ENCODE results near the gene CYBA.

CYBA gene

GRCh38 chr16:88652762-88653063 lies 1.9 kb upstream of the CYBA start:
- H3K14ac ChIP-seq (ENCODE audit: low read length): no peak overlapping the region
- peaks cover 11% of the 10 kb centered on the region for H3K79me2 ChIP-seq (ENCODE audit: control insufficient read depth, insufficient read depth, low read length, poor library complexity)
- H3K9ac ChIP-seq (ENCODE audit: low read length): no peak overlapping the region
- H3K9me3 ChIP-seq (ENCODE audit: insufficient read depth, low read depth, low read length): peaks cover 5% of the 10 kb centered on the region
- H3K27me3 ChIP-seq (ENCODE audit: insufficient read depth, low read length): no peaks in the 10 kb centered on the region
- no peak overlapping the region for H3K4me3 ChIP-seq (ENCODE audit: low read depth, low read length)
- no peak overlapping the region for H4K91ac ChIP-seq (ENCODE audit: low read depth, low read length)
- no peak overlapping the region for H3K27ac ChIP-seq (ENCODE audit: low read depth, low read length)
- H3K79me1 ChIP-seq (ENCODE audit: low read length): peaks cover 10% of the 10 kb centered on the region
- H3K4me1 ChIP-seq (ENCODE audit: control insufficient read depth in 1 of 2, insufficient read depth in 2 of 2, low read length in 2 of 2): peaks cover 15 to 16% of the 10 kb centered on the region in 2 experiments
- H2BK5ac ChIP-seq (ENCODE audit: low read depth, low read length, poor library complexity): no peak overlapping the region
- no peak for DNase-seq
- H3K4ac ChIP-seq (ENCODE audit: low read depth, low read length): no peak overlapping the region
- H2AK5ac ChIP-seq (ENCODE audit: low read length): no peak overlapping the region
- no peak overlapping the region for H2BK12ac ChIP-seq (ENCODE audit: low read length)
- no peak overlapping the region for H2AFZ ChIP-seq (ENCODE audit: insufficient read depth, low read length, poor library complexity)
- no peak overlapping the region for H4K12ac ChIP-seq (ENCODE audit: low read depth, low read length)
- no CpG with 5 or more reads among the region's 8 CpGs for WGBS (ENCODE audit: extremely low coverage, insufficient coverage, insufficient read length)
- H3K4me2 ChIP-seq (ENCODE audit: low read length): no peak overlapping the region
- no peak overlapping the region for H3K23ac ChIP-seq (ENCODE audit: low read length)
- no peak overlapping the region for H4K8ac ChIP-seq (ENCODE audit: low read depth, low read length)
- H3K18ac ChIP-seq (ENCODE audit: low read length): no peak overlapping the region
- no peak overlapping the region for H2BK120ac ChIP-seq (ENCODE audit: insufficient read depth, low read length, poor library complexity)
- peaks cover 67 to 68% of the 10 kb centered on the region in 2 experiments for H3K36me3 ChIP-seq (ENCODE audit: control insufficient read depth in 1 of 2, insufficient read depth in 2 of 2, low read length in 2 of 2)

- no peak overlapping the region for H2BK5ac ChIP-seq (ENCODE audit: low read depth, low read length, poor library complexity)
- peaks cover 15 to 16% of the 10 kb centered on the region in 2 experiments for H3K4me1 ChIP-seq (ENCODE audit: control insufficient read depth in 1 of 2, insufficient read depth in 2 of 2, low read length in 2 of 2)
- H3K9me3 ChIP-seq (ENCODE audit: insufficient read depth, low read depth, low read length): peaks cover 5% of the 10 kb centered on the region
- no peak overlapping the region for H3K27ac ChIP-seq (ENCODE audit: low read depth, low read length)
- peaks cover 11% of the 10 kb centered on the region for H3K79me2 ChIP-seq (ENCODE audit: control insufficient read depth, insufficient read depth, low read length, poor library complexity)
- H3K9ac ChIP-seq (ENCODE audit: low read length): no peak overlapping the region
- no peak overlapping the region for H3K14ac ChIP-seq (ENCODE audit: low read length)
- DNase-seq: no peak
- no peaks in the 10 kb centered on the region for H3K27me3 ChIP-seq (ENCODE audit: insufficient read depth, low read length)
- H3K23ac ChIP-seq (ENCODE audit: low read length): no peak overlapping the region
- H3K4me2 ChIP-seq (ENCODE audit: low read length): no peak overlapping the region
- H3K36me3 ChIP-seq (ENCODE audit: control insufficient read depth in 1 of 2, insufficient read depth in 2 of 2, low read length in 2 of 2): peaks cover 62 to 63% of the 10 kb centered on the region in 2 experiments
- no peak overlapping the region for H2BK120ac ChIP-seq (ENCODE audit: insufficient read depth, low read length, poor library complexity)
- H4K91ac ChIP-seq (ENCODE audit: low read depth, low read length): no peak overlapping the region
- H3K4me3 ChIP-seq (ENCODE audit: low read depth, low read length): no peak overlapping the region
- H2AK5ac ChIP-seq (ENCODE audit: low read length): no peak overlapping the region
- WGBS (ENCODE audit: extremely low coverage, insufficient coverage, insufficient read length): no CpG with 5 or more reads among the region's 29 CpGs
- H3K18ac ChIP-seq (ENCODE audit: low read length): no peak overlapping the region
- H3K79me1 ChIP-seq (ENCODE audit: low read length): peaks cover 10% of the 10 kb centered on the region
- no peak overlapping the region for H2BK12ac ChIP-seq (ENCODE audit: low read length)
- no peak overlapping the region for H4K8ac ChIP-seq (ENCODE audit: low read depth, low read length)
- H3K4ac ChIP-seq (ENCODE audit: low read depth, low read length): no peak overlapping the region
- no peak overlapping the region for H2AFZ ChIP-seq (ENCODE audit: insufficient read depth, low read length, poor library complexity)
- H4K12ac ChIP-seq (ENCODE audit: low read depth, low read length): peak overlapping the region; percentile 16
Measured at GRCh38 chr16:88651989-88652761, 1.3 kb upstream of the CYBA start.

GRCh38 chr16:88651276-88651988 lies 579 bp upstream of the CYBA start:
- Histone ChIP-seq H3K18ac (ENCODE audit: low read length) (peak overlapping the region; percentile 18), H3K79me2 (ENCODE audit: control insufficient read depth, insufficient read depth, low read length, poor library complexity) (peaks cover 11% of the 10 kb centered on the region), H2AFZ (ENCODE audit: insufficient read depth, low read length, poor library complexity) (peak overlapping the region; percentile 28), H3K4me1 (ENCODE audit: control insufficient read depth in 1 of 2, insufficient read depth in 2 of 2, low read length in 2 of 2) (peaks cover 16 to 18% of the 10 kb centered on the region in 2 experiments), H3K23ac (ENCODE audit: low read length) (no peak overlapping the region), H3K4ac (ENCODE audit: low read depth, low read length) (no peak overlapping the region), H3K14ac (ENCODE audit: low read length) (peak overlapping the region; percentile 25), H2BK12ac (ENCODE audit: low read length) (no peak overlapping the region), H3K36me3 (ENCODE audit: control insufficient read depth in 1 of 2, insufficient read depth in 2 of 2, low read length in 2 of 2) (peaks cover 55 to 57% of the 10 kb centered on the region in 2 experiments), H4K91ac (ENCODE audit: low read depth, low read length) (no peak overlapping the region), H2AK5ac (ENCODE audit: low read length) (no peak overlapping the region), H3K27me3 (ENCODE audit: insufficient read depth, low read length) (no peaks in the 10 kb centered on the region), H3K27ac (ENCODE audit: low read depth, low read length) (peak overlapping the region; percentile 43), H2BK120ac (ENCODE audit: insufficient read depth, low read length, poor library complexity) (peak overlapping the region; percentile 48), H3K79me1 (ENCODE audit: low read length) (peaks cover 10% of the 10 kb centered on the region), H4K12ac (ENCODE audit: low read depth, low read length) (peak overlapping the region; percentile 15), H4K8ac (ENCODE audit: low read depth, low read length) (no peak overlapping the region), H3K9me3 (ENCODE audit: insufficient read depth, low read depth, low read length) (peaks cover 5% of the 10 kb centered on the region), H3K4me3 (ENCODE audit: low read depth, low read length) (no peak overlapping the region), H3K9ac (ENCODE audit: low read length) (no peak overlapping the region), H3K4me2 (ENCODE audit: low read length) (peak overlapping the region; percentile 82), H2BK5ac (ENCODE audit: low read depth, low read length, poor library complexity) (peak overlapping the region; percentile 13)
- WGBS (ENCODE audit: extremely low coverage, insufficient coverage, insufficient read length): no CpG with 5 or more reads among the region's 24 CpGs
- DNase-seq: no peak

GRCh38 chr16:88649924-88650748 lies 717 bp downstream of the CYBA start:
- H3K4me1 ChIP-seq (ENCODE audit: control insufficient read depth in 1 of 2, insufficient read depth in 2 of 2, low read length in 2 of 2): peaks cover 16 to 18% of the 10 kb centered on the region in 2 experiments
- H3K4ac ChIP-seq (ENCODE audit: low read depth, low read length): peak overlapping the region; percentile 83
- H2AK5ac ChIP-seq (ENCODE audit: low read length): peak overlapping the region; percentile 79
- H4K91ac ChIP-seq (ENCODE audit: low read depth, low read length): peak overlapping the region; percentile 86
- H3K27me3 ChIP-seq (ENCODE audit: insufficient read depth, low read length): no peaks in the 10 kb centered on the region
- peak overlapping the region; percentile 64 for H2AFZ ChIP-seq (ENCODE audit: insufficient read depth, low read length, poor library complexity)
- peaks cover 4% of the 10 kb centered on the region for H3K9me3 ChIP-seq (ENCODE audit: insufficient read depth, low read depth, low read length)
- H3K18ac ChIP-seq (ENCODE audit: low read length): peak overlapping the region; percentile 97
- peak overlapping the region; percentile 82 for H3K9ac ChIP-seq (ENCODE audit: low read length)
- peak overlapping the region; percentile 70 for H4K8ac ChIP-seq (ENCODE audit: low read depth, low read length)
- H3K23ac ChIP-seq (ENCODE audit: low read length): no peak overlapping the region
- H2BK5ac ChIP-seq (ENCODE audit: low read depth, low read length, poor library complexity): peak overlapping the region; percentile 64
- peak overlapping the region; percentile 82 for H3K4me3 ChIP-seq (ENCODE audit: low read depth, low read length)
- H3K4me2 ChIP-seq (ENCODE audit: low read length): peak overlapping the region; percentile 82
- H4K12ac ChIP-seq (ENCODE audit: low read depth, low read length): peak overlapping the region; percentile 84
- H3K27ac ChIP-seq (ENCODE audit: low read depth, low read length): peak overlapping the region; percentile 54
- H2BK120ac ChIP-seq (ENCODE audit: insufficient read depth, low read length, poor library complexity): peak overlapping the region; percentile 61
- H3K14ac ChIP-seq (ENCODE audit: low read length): peak overlapping the region; percentile 95
- peaks cover 53 to 54% of the 10 kb centered on the region in 2 experiments for H3K36me3 ChIP-seq (ENCODE audit: control insufficient read depth in 1 of 2, insufficient read depth in 2 of 2, low read length in 2 of 2)
- no peak overlapping the region for H2BK12ac ChIP-seq (ENCODE audit: low read length)
- peaks cover 11% of the 10 kb centered on the region for H3K79me2 ChIP-seq (ENCODE audit: control insufficient read depth, insufficient read depth, low read length, poor library complexity)
- peaks cover 10% of the 10 kb centered on the region for H3K79me1 ChIP-seq (ENCODE audit: low read length)
- DNase-seq: peak in 1 of 2 donors; percentile 22
- WGBS (ENCODE audit: extremely low coverage, insufficient coverage, insufficient read length): no CpG with 5 or more reads among the region's 37 CpGs

Data from trophoblast cell (in vitro differentiated cells and primary cell).